Right lobe of liver (tissue), 6 donors: Measurements from ENCODE around the gene RHEX. TPM values are rescaled to one million over a fixed set of nuclear protein-coding genes. Genes with fewer than 3 reads are reported as not detected.

ENCODE experiments used
- ATAC-seq, 4 donors: fragments of 200-7000 bp; cut with Tn5 transposase; one replicate each; pipeline ENCODE4 v1.9.1; 2020; ENCODE audit warnings: mild to moderate bottlenecking in 4 of 4, moderate library complexity in 4 of 4
- DNase-seq, 3 donors: peaks; one replicate each; pipeline ENCODE4 v3.0.0-alpha.2; 2020
- H3K27ac ChIP-seq, 3 donors: fragments of 200-600 bp; one replicate each; pipeline ENCODE4 v1.8.0; 2022
- H3K27me3 ChIP-seq, 2 donors: fragments of 200-600 bp; one replicate each; pipeline ENCODE4 v1.8.0; 2022
- H3K36me3 ChIP-seq, 4 donors: fragments of 200-600 bp; sonication (generic) in 1 of 4; one replicate each; pipeline versions ENCODE4 v1.5.1 to v1.8.0; 2017 to 2022; ENCODE audit warnings: control low read depth in 1 of 4
- H3K4me1 ChIP-seq, 4 donors: fragments of 200-600 bp; sonication (generic) in 1 of 4; one replicate each; pipeline versions ENCODE4 v1.5.1 to v1.8.0; 2017 to 2022; ENCODE audit warnings: control low read depth in 1 of 4
- H3K4me3 ChIP-seq, 3 donors: fragments of 200-600 bp; one replicate each; pipeline ENCODE4 v1.8.0; 2022
- H3K9me3 ChIP-seq, 4 donors: fragments of 200-600 bp; sonication (generic) in 1 of 4; one replicate each; pipeline versions ENCODE4 v1.5.1 to v1.8.0; 2017 to 2022; ENCODE audit warnings: control low read depth in 1 of 4
- POLR2A ChIP-seq: fragments of 450-650 bp; IDR thresholded peaks from one replicate; pipeline ENCODE4 v1.6.1; 2017; ENCODE audit warnings: antibody characterized with exemption, mild to moderate bottlenecking
- WGBS: methylation state at CpG from one replicate; pipeline ENCODE4 v1.1.6; 2018; ENCODE audit warnings: low coverage, low lambda C conversion rate; ENCODE audit not compliant: insufficient coverage; ENCODE audit errors: missing lambda C conversion rate; 5-methylcytosine and 5-hydroxymethylcytosine counted together
- intact Hi-C, 2 donors: fragments of 100-400 bp; cut with DNase I; formaldehyde crosslinking; loops; one replicate each; pipeline versions ENCODE4 v1.11.2 to v1.14.1; 2022
- total RNA-seq, 6 experiments: library from RNA; depleted of rRNA in 2 of 6; stranded (reverse); fragments of >200 nt in 2 of 6; fragmentation: NEBNext Ultra II Directional in 3 of 6; extraction: Animal tissue kit (Norgen Biotek cat#: 25700) in 3 of 6; gene quantifications; one replicate each; pipeline versions ENCODE4 v1.1.0 to v1.2.4, GENCODE V29; 2016 to 2023
- TF ChIP-seq, protein P1 (sequence below), 4 donors: fragments of 200-600 bp in 3 of 4; fragments of 450-650 bp in 1 of 4; IDR thresholded peaks; one replicate each; pipeline versions ENCODE4 v1.5.1 to v1.8.0; 2016 to 2022; ENCODE audit warnings: antibody characterized with exemption in 4 of 4, mild to moderate bottlenecking in 2 of 4
- donor health status: DM: no; HTN: yes; CAD: no.
- donor health status: DM: no; HTN: no; CAD: no.
- donor health status: DM: no; HTN: no; CAD: no.
- donor health status: DM: no; HTN: yes; CAD: no.
- donor health status: DM: no; HTN: yes; CAD: no.

The RHEX gene
- total RNA-seq, 6 experiments from 2014 or later, result 0.18 to 0.57 (median 0.26) TPM; not detected in 1

DNA sequence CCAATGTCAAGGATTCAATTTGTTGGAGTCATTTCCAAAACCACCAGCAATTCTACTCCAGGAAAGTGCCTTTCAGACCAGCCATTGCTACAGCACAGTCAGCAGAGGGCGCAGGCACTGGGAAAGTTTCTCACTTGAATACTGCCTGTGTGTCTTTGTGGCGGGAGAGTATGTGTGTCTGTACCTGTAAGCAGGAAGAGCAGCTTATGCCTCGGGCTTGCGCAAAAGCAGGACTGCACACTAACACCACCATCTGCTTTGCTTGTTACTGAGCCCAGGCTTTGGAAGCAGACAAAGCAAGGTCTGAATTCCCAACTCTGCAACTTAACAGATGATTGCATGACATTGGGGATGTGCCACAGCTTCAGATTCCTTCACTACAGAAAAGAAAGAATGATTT lies 22.3 kb upstream of the RHEX start:
- H3K4me1 ChIP-seq, result peaks cover 0 to 10% (median 3%) of the 10 kb centered on the region in 4 donors
- no peaks in the 10 kb centered on the region for H3K36me3 ChIP-seq
- TF ChIP-seq POLR2A, result no peak
- TF ChIP-seq, protein P1, sequence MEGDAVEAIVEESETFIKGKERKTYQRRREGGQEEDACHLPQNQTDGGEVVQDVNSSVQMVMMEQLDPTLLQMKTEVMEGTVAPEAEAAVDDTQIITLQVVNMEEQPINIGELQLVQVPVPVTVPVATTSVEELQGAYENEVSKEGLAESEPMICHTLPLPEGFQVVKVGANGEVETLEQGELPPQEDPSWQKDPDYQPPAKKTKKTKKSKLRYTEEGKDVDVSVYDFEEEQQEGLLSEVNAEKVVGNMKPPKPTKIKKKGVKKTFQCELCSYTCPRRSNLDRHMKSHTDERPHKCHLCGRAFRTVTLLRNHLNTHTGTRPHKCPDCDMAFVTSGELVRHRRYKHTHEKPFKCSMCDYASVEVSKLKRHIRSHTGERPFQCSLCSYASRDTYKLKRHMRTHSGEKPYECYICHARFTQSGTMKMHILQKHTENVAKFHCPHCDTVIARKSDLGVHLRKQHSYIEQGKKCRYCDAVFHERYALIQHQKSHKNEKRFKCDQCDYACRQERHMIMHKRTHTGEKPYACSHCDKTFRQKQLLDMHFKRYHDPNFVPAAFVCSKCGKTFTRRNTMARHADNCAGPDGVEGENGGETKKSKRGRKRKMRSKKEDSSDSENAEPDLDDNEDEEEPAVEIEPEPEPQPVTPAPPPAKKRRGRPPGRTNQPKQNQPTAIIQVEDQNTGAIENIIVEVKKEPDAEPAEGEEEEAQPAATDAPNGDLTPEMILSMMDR (IDR thresholded peaks at IDR 0.05), result peak; percentile 78 to 89 (median 86)
- no peak overlapping the region for H3K27ac ChIP-seq
- ATAC-seq (peak; percentile 92 to 96 (median 95)), DNase-seq (peak; percentile 79 to 82 (median 80))
- H3K4me3 ChIP-seq, result no peak overlapping the region
- H3K27me3 ChIP-seq, result no peaks in the 10 kb centered on the region
- H3K9me3 ChIP-seq, result no peaks in the 10 kb centered on the region
- intact Hi-C loops, result loop anchor here in 1 of 2 donors (10.0 kb wide), 1 partner anchor 74 kb away; no protein-coding TSS in a partner anchor
- 0% methylated on average over 4 of the region's 4 CpGs for WGBS

DNA sequence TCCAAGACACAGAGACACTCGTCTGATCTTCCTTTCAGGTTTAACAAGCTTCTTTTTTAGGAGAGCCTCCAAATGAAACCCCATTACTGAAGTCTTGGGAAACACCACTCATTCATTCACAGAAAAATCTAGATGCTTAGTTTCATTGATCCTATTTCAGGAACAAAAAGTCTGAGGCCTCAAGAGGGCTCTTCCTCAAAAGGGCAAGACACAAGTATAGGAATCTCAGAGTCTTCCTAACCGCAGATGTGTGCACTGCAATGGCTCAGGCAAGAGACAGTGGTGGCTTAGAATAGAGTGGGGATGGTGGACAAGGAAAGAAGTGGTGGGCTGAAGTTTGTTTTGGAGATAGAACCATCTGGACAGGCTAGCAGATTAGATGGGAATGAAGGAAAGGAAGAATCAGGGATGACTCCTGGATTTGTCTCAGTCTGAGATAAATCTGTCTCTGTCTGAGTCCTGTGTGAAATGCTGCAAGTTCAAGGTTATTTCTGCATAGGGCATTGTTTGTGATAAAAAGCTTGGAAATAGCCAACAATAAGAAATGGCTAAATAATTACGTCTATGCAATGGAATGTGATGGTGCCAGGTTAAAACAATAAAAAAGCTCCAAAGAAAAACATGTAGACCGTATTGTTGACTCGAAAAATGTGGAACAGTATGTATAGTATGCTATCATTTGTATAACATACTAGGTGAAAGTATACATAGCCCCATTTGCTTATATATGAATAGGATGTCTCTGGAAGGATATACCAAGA lies 20.4 kb upstream of the RHEX start:
- Histone ChIP-seq H3K4me3 (no peak overlapping the region), H3K36me3 (no peaks in the 10 kb centered on the region), H3K4me1 (peaks cover 0 to 10% (median 3%) of the 10 kb centered on the region in 4 donors), H3K9me3 (no peaks in the 10 kb centered on the region), H3K27me3 (no peaks in the 10 kb centered on the region), H3K27ac (no peak overlapping the region)
- 77% methylated on average over 5 of the region's 5 CpGs for WGBS
- intact Hi-C loops, result loop anchor here in 1 of 2 donors (10.0 kb wide), 1 partner anchor 72 kb away; no protein-coding TSS in a partner anchor
- TF ChIP-seq, protein P1 (IDR thresholded peaks at IDR 0.05), result no peak
- TF ChIP-seq POLR2A, result no peak
- no peak for ATAC-seq
- DNase-seq, result no peak

DNA sequence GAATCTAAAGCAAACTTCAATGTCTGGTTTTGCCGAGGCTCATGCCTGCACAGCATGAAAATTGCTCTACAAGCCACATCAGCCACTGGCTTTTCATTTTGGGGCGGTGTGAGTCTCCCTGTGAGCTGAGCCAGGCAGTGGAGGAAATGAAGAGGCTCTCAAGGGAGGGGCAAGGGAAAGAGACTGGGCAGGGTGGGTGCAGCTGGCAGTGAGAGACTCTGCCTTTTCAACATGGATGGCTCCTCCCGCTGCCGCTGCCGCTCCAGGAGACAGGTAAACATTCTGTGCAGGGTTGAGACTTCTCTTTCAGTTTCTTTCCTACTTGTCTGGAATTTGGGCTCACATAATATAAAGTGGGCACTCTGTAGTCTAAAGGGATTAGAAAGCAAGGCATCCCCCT lies 17.9 kb upstream of the RHEX start:
- H3K27me3 ChIP-seq, result no peaks in the 10 kb centered on the region
- no peak overlapping the region for H3K4me3 ChIP-seq
- DNase-seq (no peak), ATAC-seq (peak in 1 of 4 donors; percentile 16)
- H3K36me3 ChIP-seq, result no peaks in the 10 kb centered on the region
- no peak overlapping the region for H3K27ac ChIP-seq
- H3K9me3 ChIP-seq, result no peaks in the 10 kb centered on the region
- intact Hi-C loops, result loop anchor here in 1 of 2 donors (10.0 kb wide), 1 partner anchor 70 kb away; no protein-coding TSS in a partner anchor
- no peak for TF ChIP-seq POLR2A
- no peaks in the 10 kb centered on the region for H3K4me1 ChIP-seq
- WGBS, result 38% methylated on average over 4 of the region's 5 CpGs

DNA sequence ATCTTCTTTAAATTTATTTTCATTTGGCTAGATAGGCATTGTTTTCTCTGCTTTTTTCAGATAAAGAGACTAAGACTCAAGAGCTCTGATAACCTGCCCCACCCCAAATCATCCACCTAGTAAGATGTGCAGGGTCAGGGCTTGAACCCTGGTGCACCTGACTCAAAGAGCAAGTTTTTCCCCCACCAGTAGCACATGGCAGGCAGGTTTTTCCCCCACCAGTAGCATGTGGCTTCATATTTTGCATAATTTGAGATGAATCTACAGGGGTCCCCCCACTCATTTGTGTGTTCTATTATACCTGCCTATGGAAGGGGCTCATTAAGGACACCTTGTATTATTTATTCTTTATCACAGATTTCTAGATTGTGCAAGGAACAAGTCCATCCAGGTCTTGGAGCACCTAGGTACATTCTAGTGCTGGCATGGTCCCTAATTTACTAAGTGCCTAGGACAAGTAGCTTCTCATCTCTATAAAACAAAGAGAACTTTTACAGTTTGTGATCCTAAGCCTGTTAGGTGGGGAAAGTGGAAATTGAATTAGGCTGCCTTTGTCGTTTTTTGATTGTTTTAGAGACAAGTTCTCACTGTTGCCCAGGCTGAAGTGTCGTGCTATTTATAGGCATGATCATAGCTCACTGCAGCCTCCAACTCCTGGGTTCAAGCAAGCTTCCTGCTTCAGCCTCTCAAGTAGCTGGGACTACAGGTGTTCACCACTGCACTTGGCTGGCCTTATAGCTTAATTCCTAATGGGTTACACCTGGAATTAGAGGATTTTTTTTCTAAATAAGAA lies 16.1 kb upstream of the RHEX start:
- Histone ChIP-seq H3K36me3 (no peaks in the 10 kb centered on the region), H3K27ac (no peak overlapping the region), H3K4me1 (no peaks in the 10 kb centered on the region), H3K4me3 (no peak overlapping the region), H3K9me3 (no peaks in the 10 kb centered on the region), H3K27me3 (no peaks in the 10 kb centered on the region)
- DNase-seq (no peak), ATAC-seq (no peak)
- intact Hi-C loops, result loop anchor here in 1 of 2 donors (10.0 kb wide), 1 partner anchor 68 kb away; no protein-coding TSS in a partner anchor
- WGBS, result 17% methylated on average over 2 of the region's 2 CpGs
- TF ChIP-seq POLR2A, result no peak
- TF ChIP-seq, protein P1 (IDR thresholded peaks at IDR 0.05), result no peak
